GM21381 (cell line): ENCODE results near the gene THADA.
A peak's percentile ranks its signal among the peaks of the same experiment; 100 is the strongest.
"Not testable (repeated sequence)": the region's sequence is repeated elsewhere in the genome, so short reads cannot be mapped to it uniquely, and the experiment has no call there.

Source experiments
- ATAC-seq: cut with Tn5 transposase; IDR thresholded peaks from one replicate; pipeline ENCODE4 v1.9.1; 2021; ENCODE audit warnings: mild to moderate bottlenecking, moderate library complexity; ENCODE audit not compliant: unreplicated experiment

Gene THADA

GRCh38 chr2:43417300-43417699 is 178.5 kb downstream of the THADA start:
- ATAC-seq = no peak

DNA sequence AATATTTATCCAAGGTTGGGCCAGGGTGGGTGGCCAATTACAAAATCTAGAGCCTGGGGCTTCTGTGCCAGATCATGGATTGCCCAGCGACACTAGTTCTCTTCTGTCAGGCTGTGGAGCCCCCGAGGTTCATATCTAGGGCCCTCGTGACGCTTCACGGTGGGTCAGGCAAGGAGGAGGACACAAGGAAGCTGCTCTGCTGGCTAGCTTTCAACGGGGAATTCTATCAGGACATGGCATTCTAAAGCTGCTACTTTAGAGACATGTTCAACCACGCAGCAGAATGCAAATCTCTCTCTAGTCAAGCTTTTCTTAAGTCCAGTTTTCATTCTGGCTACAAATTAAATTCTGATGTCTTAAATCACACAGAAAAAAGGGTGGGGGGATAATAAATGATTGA is 180.2 kb downstream of the THADA start:
- no peak for ATAC-seq

GRCh38 chr2:43414586-43415135 is 181.2 kb downstream of the THADA start:
- no peak for ATAC-seq

DNA sequence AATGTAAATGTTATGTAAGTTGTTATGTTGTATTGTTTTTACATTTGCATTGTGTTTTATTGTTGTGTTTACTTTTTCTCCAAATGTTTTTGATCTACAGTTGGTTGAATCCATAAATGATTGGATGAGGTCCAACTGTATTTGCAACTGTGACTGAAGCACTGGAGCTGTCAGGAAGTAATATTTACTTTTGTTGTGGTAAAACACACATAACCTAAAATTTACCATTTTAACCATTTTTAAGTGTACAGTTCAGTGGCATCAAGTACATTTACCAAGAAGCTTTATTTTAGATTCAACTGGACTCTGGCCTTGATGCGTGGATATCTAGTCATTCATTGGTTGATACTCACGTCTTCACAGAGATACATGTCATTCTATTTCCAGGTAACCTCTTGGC is 181.8 kb downstream of the THADA start:
- no peak for ATAC-seq

DNA sequence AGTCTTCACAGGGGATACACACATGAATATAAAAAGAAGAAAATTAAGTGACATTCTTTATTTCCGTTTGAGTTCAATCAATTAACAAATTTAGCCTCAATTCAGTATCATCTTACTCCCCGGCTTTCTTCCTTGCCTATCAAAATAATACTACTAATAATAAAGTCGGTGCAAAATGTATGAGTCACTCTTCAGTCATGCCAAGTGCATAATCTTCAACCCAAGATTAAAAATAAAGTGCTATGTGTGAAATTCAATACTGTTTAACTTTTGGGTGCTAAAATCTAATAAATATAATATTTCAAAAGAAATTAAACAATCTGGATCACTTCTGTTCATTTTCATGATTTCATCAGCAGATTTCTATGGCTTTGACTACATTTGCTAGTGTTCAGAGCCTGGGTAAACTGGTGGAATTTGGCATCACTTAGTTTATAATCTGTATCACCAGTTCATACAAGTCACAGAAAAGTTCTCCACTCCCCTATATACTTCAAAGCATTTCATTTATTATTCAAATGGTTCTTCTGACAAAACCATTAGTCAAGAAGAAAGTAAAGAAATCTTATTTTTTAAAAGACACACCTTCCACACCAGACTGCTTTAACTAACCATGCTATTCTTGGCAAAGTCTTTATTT is 183.6 kb downstream of the THADA start:
- ATAC-seq = no peak

- ATAC-seq = no peak
These were observed 185.7 kb downstream of the THADA start for GRCh38 chr2:43410055-43410604.

DNA sequence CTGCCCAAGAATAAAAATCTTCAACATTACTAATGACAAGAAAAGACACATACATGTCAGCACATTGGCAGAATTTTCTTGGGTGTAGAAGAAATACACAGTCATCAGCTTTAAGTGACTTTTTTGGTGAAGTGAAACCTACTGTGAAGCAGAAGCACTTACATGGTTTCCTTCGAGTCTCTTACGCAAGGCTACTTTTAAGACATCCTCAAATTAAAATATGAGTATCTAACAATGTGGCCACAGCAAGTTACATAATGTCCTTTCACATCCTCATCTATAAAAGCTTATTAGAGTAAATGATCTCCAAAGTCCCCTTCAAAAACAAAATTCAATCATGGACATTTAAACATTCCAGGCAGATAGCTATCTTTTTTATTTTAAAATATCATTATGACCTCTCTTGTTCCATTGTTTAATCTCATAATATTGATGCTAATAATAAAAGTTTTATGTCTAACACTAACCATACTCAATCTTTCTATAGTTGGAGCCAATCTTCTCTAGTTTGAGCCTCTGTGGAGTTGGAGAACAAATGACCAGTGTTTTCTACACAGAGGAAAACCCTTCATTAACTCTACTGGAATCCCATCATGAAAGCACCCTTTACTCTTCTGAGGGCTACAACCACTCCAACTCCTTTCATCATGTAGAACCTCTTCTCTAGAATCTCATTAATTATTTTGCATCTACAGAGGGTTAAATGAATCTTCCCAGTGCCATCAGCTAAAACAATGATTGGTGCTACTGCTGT is 187.3 kb downstream of the THADA start:
- peak; percentile 66 for ATAC-seq

DNA sequence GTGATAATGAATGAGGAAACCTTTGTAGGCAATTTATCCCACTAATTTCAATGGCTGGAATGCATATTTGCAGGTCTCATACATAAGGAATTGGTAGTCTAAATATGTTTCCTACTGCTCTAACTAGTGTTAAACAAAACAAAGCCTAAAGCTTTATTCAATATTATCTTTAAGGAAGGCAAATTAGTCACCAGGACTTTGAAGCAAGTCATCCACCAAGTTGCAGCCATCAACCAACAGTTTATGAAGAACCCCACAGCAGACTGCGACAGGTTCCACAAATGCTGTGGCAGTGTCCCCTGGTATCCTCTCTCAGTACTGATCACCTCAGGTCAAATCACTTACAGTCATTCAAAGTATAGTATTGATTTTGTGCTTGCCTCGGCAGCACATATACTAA is 187.9 kb downstream of the THADA start:
- peak; percentile 48 for ATAC-seq

DNA sequence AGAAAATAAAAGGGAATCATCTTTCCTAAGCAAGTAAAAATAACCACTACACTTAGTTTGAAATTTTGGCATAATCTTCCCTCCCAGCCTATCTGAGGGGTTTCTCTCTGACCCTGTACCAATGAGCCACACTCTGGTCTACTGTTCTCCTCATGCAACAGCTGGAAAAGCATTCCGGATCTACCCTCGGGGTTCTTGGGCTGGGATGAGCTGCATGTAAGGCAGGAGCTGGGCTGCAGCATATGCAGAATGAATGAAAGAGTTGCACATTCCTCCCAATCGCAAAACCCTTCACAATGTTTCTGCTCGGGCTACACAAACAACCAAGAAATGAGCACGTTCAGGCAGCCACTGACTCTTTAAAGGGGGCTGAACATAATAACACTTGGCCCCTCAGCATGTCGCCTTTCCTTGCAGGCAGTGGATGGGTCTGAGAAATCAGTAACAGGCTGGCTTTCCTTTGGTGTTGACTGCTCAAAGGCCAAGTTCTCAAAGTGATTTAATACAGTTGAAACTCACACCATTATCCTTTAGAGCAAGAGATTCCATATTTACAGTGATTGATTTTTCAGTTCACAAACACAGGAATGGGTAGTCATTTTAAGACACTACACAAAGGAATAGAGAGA is 189.1 kb downstream of the THADA start:
- ATAC-seq = no peak

- ATAC-seq = no peak
These were observed 190.0 kb downstream of the THADA start for GRCh38 chr2:43405829-43406228.

DNA sequence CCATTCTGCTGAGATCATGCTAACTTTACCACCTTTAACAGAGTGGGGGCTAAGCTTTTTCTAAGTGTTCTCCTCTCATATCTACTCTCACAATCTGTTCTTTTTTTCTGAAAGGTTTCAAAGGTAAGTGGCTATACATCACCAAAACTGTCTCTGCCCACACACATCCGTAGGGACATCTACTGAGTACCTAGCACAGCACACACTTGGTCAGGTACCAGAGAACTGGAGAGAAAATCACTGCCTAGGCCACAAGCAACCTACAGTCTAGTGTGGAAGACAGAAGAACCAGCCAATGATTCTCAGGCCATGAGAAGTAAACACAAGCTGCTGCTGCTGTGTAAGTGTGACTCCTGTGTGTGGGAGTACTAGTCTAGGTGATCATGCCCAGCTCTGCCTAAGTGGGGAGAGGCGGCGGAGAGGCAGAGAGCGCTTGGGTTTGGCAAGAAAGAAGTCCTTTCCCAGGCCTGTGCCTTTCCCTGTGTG is 193.3 kb downstream of the THADA start:
- ATAC-seq = peak; percentile 60

DNA sequence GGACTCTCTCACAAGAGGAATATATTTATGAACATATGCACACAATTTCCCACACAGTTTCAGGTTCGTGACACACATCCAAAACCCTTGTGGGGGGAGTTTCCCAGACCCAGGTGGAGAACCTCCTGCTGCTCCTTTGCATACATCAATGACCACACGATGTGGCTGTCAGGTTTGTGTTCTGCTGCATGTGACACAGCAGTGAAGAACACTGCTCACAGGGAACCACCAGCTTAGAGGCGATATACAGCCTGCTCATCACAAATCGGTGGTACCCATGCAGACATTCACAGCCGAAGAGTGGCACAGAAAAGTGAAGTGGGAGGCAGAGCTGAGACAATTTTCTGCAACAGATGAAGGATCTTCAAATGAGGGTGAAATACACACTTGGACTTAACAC is 193.8 kb downstream of the THADA start:
- ATAC-seq = peak; percentile 79

DNA sequence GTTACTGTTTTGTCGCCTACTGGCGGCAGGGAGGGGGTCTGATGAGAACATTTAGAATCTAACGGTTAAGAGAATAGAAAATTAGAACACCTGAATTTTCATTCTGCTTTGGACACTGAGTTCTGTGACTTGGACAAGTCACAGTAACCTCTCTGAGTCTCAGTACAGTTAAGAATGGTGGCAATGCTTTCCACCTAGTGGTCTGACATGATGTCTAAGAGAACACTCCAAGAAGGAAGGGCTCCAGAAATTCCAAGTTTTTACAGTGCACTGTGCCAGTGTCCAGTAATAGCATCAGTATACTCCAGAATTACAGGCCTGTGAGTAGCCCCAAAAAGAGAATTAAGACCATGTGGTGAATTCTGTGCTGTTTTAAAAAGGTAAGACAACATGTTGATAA is 195.3 kb downstream of the THADA start:
- no peak for ATAC-seq

DNA sequence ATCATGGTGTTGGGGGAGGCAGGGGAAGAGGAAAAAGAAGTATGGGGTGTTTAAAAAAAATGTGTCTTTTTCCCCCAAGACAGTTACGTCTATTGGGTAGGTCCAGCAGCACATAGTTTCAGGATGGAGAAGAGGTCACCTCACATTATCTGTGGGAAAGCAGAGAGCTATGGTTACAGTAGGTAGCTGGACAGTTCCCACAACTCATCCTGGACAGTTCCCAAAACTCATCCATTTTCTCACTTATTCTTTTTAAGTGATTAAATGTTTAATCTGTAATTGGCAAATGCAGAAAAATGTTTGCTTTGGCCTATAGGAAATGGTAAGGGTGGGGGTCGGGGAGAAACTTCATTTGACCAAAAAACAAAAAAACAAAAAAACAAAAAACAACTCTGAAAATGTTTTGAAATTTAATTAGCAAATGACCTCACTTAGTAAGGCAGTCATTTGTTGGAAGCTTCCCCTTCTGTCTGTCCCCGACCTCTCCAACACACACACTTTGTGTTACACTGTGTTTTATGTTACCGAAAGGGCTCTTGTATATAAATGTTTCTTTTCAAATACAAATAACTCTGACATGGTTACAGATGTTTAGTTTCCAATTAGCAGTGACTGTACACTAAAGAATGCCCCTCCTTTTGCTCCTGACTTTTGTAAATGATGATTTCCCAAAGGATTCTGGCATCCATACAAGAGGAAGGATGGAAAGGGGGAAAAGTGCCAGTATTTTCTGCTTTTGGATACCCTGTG is 196.1 kb downstream of the THADA start:
- ATAC-seq = no peak

- ATAC-seq = no peak
These were observed 196.7 kb downstream of the THADA start for GRCh38 chr2:43399098-43399497.

GRCh38 chr2:43397821-43398220 is 198.0 kb downstream of the THADA start:
- no peak for ATAC-seq

DNA sequence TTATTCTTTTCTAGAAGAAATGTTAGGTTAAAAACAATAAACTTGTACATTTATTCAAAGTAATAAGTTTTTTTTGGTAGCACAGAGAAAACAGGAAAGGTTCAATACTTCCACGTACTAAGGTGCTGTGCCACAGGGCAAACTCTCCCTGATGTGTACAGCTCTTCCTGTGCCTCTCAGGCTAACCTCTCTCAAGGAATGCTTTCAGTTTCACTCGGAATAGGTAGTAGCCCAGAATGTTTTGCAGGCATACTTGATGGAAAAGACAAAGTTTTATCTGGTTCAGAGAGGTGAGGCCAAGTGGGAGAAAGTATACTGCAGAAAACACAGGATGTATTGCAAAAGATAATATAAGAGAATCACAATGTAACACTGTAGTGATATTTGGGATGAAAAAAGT is 198.4 kb downstream of the THADA start:
- no peak for ATAC-seq

DNA sequence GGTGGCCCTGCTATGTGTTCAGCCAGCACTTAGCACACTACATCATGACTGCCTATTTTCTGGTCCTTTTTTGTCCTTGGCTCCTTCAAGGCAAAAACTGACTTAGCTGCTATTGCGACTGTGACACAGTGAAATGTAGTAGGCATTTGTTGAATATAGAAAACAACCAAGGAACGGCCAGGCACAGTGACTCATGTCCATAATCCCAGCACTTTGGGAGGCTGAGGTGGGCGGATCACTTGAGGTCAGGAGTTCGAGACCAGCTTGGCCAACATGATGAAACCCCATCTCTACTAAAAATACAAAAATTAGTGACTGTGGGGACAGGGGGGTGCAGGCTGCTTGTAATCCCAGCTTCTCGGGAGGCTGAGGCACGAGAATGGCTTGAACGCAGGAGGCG is 199.5 kb downstream of the THADA start:
- not testable (repeated sequence) for ATAC-seq

DNA sequence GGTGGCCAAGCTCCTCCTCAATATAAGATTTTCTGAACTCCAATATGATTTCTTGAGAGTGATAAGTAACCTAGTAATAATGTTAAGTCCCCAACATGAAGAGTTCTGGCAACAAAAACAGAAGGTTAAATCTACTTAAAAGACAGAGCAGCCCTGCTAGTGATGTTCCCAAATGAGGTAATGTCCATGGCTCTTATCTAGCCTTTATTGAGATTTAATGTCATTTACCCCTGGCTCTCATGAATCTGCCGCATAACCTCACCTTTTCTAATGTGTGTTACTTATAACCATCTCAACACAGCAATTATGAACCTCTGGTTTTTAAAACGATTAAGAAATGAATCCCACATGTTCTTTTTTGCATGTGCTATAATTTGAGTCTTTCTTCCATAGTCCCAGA is 201.9 kb downstream of the THADA start:
- ATAC-seq = no peak

GRCh38 chr2:43391878-43392215 is 204.0 kb downstream of the THADA start:
- no peak for ATAC-seq
